Measurements from ENCODE around the gene RASEF. TPM values are rescaled to one million over a fixed set of nuclear protein-coding genes. Genes with fewer than 3 reads are reported as not detected.

The RASEF gene
- total RNA-seq, 3 donors from 2014 or later, result 0.05 TPM; not detected in 2

DNA sequence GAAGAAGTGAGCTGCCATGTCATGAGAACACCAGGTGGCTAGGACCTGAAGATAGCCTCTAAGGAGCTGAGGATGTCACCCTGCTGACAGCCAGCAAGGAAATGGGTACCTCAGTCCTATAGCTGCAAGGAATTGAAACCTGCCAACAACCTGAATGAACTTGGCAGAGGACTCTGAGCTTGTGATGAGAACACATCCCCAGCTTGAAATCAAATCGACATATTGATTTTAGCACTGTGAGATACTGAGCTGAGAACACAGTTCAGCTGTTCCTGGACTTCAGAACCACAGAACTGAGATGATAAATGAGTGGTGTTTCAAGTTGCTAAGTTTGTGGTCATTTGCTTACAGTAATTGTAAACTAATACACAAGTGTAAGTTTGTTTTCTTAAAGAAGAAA, 5.5 kb upstream of the RASEF start:
- ATAC-seq (no peak), DNase-seq (no peak)
- Mint-ChIP-seq H3K36me3 (ENCODE audit: insufficient read depth) (no peaks in the 10 kb centered on the region), H3K4me1 (ENCODE audit: low read depth) (no peaks in the 10 kb centered on the region), H3K4me3 (no peak overlapping the region), H3K27me3 (ENCODE audit: low read depth) (peaks cover 9% of the 10 kb centered on the region), H3K9me3 (no peaks in the 10 kb centered on the region)

DNA sequence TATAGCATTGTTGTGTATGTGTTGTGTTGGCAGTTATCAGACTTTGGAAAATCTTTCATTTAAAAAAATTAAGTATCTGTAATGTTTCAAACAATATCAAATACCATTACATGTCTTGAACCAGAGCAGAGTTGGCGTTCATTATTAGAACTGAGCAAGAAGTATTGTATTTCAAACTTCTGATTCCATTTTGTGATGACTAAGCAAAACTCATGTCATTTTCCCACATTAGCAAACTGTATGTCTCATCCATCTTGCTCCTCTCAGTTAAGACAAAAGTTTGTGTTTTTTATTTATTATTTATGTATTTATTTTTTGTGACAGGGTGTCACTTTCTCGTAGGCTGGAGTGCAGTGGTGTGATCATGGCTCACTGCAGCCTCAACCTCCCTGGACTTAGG, 4.6 kb upstream of the RASEF start:
- ATAC-seq, result no peak
- Mint-ChIP-seq H3K9me3 (no peaks in the 10 kb centered on the region), H3K4me3 (no peak overlapping the region), H3K36me3 (ENCODE audit: insufficient read depth) (no peaks in the 10 kb centered on the region), H3K4me1 (ENCODE audit: low read depth) (no peaks in the 10 kb centered on the region), H3K27me3 (ENCODE audit: low read depth) (peaks cover 11% of the 10 kb centered on the region)
- DNase-seq, result no peak

DNA sequence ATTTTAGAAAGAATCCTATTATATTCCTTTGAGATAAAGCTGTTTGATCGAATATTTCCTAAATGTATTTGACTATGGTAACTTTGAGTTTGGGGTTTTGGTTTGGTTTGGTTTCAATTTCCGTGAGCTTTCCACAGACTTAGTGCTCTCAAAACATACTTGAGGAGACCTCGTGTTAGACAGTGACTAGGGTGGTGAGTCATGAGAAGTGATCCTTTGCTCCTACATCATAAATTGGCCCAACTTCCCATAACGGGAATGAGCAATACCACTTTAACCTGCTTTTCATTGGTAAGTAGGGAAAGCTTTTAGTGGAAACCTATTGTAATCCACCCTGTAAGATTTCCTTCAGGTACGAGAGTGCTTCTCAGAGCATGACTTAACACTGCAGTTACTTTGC, 3.8 kb upstream of the RASEF start:
- ATAC-seq (no peak), DNase-seq (no peak)
- Mint-ChIP-seq H3K4me3 (no peak overlapping the region), H3K36me3 (ENCODE audit: insufficient read depth) (no peaks in the 10 kb centered on the region), H3K27me3 (ENCODE audit: low read depth) (peaks cover 15% of the 10 kb centered on the region), H3K4me1 (ENCODE audit: low read depth) (no peaks in the 10 kb centered on the region), H3K9me3 (no peaks in the 10 kb centered on the region)

DNA sequence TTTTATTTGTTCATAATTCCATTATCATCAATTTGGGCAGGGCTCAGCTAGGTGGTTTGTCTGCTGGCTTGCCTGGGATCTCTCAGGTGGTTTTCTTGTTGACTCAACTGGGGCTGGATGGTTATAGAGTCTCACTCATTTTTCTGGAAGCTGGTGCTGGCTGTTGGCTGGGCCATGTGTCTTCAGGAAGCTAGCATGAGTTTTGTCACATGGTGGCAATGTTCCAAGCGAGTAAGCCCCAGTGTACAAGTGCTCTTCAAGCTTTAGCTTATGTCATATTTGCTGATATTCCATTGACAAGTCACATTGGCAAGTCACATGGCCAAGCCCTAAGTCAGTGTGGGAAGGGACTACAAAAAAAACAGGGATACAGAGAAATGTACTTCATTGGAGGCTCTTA, 2.3 kb upstream of the RASEF start:
- H3K36me3 Mint-ChIP-seq (ENCODE audit: insufficient read depth), result no peaks in the 10 kb centered on the region
- H3K4me1 Mint-ChIP-seq (ENCODE audit: low read depth), result no peaks in the 10 kb centered on the region
- no peaks in the 10 kb centered on the region for H3K9me3 Mint-ChIP-seq
- DNase-seq (no peak), ATAC-seq (no peak)
- no peak overlapping the region for H3K4me3 Mint-ChIP-seq
- peaks cover 30% of the 10 kb centered on the region for H3K27me3 Mint-ChIP-seq (ENCODE audit: low read depth)

DNA sequence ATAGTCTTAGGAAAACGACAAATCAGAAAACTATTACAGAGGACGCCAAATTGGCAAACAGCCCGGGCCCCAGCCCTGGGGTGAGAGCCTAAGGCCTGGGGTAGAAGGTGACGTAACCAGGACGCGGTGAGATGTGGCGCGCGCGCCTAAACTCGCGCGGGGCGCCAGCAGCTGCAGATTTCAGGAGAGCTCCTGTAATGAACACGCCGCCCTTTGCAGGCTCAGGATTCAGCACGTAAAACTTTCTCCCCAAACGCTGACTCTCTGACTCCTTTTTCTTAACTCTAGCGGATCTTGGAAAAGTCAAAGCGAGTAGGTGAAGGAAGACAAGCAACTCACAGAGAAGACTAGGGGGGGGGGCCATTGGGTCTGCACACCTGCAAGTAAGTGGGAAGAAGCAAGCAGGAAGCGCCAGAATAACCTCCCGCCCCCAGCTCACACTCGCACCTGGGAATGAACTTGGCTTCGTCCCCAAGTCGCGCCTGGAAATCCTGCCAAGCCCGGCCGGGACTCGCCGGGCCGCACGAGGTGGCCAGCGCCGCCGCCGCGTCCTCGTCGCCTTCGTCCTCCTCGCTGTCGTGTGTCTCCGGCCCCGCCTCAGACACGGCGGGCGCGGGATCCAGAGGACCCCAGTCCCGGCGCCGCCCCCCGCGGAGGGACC, 822 bp downstream of the RASEF start:
- DNase-seq (no peak), ATAC-seq (no peak)
- no peaks in the 10 kb centered on the region for H3K9me3 Mint-ChIP-seq
- H3K36me3 Mint-ChIP-seq (ENCODE audit: insufficient read depth), result no peaks in the 10 kb centered on the region
- H3K27me3 Mint-ChIP-seq (ENCODE audit: low read depth), result peaks cover 35% of the 10 kb centered on the region
- H3K4me3 Mint-ChIP-seq, result no peak overlapping the region
- no peaks in the 10 kb centered on the region for H3K4me1 Mint-ChIP-seq (ENCODE audit: low read depth)

DNA sequence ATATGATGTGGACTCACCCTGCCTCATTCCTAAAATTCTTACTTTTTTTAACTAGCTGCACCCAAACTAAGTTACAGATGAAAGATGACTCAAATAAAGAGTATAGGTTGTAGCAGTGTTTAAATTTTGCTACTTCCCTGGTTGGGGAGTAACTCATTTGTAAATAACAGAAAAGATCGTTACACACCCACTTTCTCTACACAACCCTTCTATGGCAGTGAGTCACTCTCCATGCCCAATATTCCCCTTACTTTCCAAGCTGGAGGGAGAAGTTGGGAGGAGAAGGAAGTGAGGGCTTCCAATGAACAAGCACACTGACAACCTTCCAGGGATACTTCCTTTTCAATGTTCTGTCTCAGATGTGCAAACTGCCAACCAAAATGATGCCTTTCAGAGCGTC, 1.9 kb downstream of the RASEF start:
- ATAC-seq (no peak), DNase-seq (no peak)
- H3K4me1 Mint-ChIP-seq (ENCODE audit: low read depth), result no peaks in the 10 kb centered on the region
- H3K4me3 Mint-ChIP-seq, result no peak overlapping the region
- H3K27me3 Mint-ChIP-seq (ENCODE audit: low read depth), result peaks cover 35% of the 10 kb centered on the region
- H3K9me3 Mint-ChIP-seq, result no peaks in the 10 kb centered on the region
- no peaks in the 10 kb centered on the region for H3K36me3 Mint-ChIP-seq (ENCODE audit: insufficient read depth)

DNA sequence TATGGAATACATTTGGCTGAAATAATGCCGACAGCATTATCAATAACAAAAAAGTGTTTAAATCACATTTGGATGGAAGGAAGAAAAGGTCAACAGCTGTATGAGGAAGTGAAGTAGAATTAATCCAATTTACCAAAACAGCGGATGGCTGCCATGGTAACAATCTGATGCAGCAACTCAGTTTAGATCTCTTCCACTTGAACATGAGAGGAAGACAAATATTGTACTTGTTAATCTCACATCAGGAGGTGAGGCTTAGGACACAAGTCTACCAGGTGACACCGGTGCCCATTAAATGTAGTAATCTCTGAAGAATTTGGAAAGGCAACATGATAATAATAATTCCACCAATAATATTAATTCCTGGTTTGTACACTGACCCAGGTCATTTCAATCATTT, 2.4 kb downstream of the RASEF start:
- Mint-ChIP-seq H3K36me3 (ENCODE audit: insufficient read depth) (no peaks in the 10 kb centered on the region), H3K9me3 (peaks cover 3% of the 10 kb centered on the region), H3K27me3 (ENCODE audit: low read depth) (peaks cover 35% of the 10 kb centered on the region), H3K4me3 (no peak overlapping the region), H3K4me1 (ENCODE audit: low read depth) (no peaks in the 10 kb centered on the region)
- ATAC-seq (no peak), DNase-seq (no peak)

DNA sequence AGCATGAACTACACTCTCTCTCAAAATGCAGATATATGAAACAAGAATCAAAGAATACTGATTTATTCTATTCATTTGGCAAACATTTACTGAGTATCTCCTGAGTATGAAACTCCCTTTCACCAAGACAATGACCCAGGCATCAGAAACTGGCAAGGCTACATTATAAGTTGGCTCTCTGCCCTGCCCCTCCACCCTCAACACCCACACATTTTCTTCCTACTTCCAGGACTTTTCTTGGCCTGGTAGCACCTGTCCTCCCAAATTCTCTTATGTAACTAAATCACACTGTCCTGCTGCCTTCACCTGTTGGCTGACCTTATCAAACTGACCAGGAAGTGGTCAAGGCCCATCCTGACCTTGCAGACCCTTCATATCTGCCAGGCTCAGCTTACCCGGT, 3.5 kb downstream of the RASEF start:
- Mint-ChIP-seq H3K4me1 (ENCODE audit: low read depth) (no peaks in the 10 kb centered on the region), H3K36me3 (ENCODE audit: insufficient read depth) (no peaks in the 10 kb centered on the region), H3K4me3 (no peak overlapping the region), H3K9me3 (peaks cover 6% of the 10 kb centered on the region), H3K27me3 (ENCODE audit: low read depth) (peaks cover 35% of the 10 kb centered on the region)
- no peak for DNase-seq
- ATAC-seq, result no peak

DNA sequence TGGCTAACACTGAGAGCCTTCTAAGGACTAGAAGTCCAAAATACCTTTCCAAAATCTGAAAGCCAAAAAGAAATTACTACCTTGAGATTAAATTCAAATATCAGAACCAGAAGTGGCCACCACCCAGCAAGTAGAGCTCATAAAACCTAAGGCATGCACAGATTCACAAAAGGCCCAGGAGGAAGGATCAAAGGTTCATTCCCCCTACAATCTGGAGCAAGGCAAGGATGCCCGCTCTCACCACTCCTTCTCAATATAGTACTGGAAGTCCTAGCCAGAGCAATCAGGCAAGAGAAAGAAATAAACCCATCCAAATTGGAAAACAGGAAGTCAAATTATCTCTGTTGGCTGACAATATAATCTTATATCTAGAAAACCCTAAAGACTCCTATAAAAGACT, 6.0 kb downstream of the RASEF start:
- Mint-ChIP-seq H3K9me3 (peaks cover 6% of the 10 kb centered on the region), H3K27me3 (ENCODE audit: low read depth) (peaks cover 21% of the 10 kb centered on the region), H3K4me3 (no peak overlapping the region), H3K4me1 (ENCODE audit: low read depth) (no peaks in the 10 kb centered on the region), H3K36me3 (ENCODE audit: insufficient read depth) (no peaks in the 10 kb centered on the region)
- DNase-seq, result no peak
- ATAC-seq, result no peak

DNA sequence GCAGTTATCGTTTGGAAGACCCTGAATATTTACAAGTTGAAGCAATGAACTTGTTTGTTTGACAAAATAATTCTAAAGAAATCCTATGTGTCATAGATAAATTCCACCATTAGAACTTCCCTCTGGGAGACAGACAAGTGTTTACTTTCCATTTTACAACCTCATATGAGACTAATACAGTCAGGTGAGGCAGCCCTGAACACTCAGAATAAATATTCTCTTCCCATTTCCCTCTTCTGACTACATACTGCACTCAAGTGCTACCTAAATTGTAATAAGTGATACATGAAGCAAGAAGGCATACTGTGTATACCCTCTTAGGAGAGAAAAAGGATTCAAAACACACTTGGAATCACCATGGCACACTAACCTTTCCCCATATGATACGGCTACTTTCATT, 6.8 kb downstream of the RASEF start:
- Mint-ChIP-seq H3K27me3 (ENCODE audit: low read depth) (peaks cover 14% of the 10 kb centered on the region), H3K36me3 (ENCODE audit: insufficient read depth) (no peaks in the 10 kb centered on the region), H3K4me1 (ENCODE audit: low read depth) (no peaks in the 10 kb centered on the region), H3K9me3 (peaks cover 6% of the 10 kb centered on the region), H3K4me3 (no peak overlapping the region)
- ATAC-seq, result no peak
- DNase-seq, result no peak

DNA sequence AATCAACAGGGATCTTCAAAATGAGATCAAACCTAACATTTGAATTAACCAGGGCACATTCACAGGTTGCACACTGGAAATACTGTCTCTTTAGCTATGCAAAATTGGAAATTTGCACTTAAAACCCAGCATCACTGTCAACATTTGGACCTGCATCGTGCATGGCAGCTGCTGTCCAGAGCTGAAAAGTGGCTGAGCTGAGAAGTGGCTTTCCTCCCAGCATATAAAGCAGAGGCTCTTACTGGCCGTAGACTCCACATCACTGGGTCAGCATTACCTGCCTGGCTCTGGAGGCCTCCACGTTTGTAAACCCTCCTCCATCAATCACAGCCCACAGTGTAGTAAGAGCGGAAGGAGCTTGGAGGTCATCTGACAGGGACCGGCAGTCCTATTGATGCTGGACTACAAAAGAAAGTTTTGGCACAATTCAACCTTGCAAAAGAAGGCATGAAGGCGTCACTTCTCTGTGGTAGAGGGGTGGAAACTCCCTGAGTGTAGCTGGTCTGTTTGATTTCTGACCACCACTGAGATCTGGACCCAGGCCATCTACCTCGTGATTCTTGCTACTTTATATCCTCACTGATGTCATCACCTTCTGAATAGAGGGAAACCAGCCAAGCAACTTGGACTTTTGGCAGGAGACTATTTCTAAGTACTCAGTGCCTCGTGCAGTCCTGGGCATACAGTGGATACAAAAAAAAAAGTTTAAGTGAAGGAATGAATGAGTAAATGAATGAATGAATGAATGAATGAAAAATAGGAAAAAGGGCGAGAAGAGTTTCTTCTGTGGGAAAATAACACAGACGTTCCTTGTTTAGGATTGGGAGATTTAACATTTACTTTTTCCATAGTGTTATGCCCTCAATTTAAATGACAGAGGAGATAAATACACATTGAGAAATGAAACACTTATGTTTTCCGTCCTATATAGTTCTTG, 14.8 kb downstream of the RASEF start:
- no peaks in the 10 kb centered on the region for H3K36me3 Mint-ChIP-seq (ENCODE audit: insufficient read depth)

DNA sequence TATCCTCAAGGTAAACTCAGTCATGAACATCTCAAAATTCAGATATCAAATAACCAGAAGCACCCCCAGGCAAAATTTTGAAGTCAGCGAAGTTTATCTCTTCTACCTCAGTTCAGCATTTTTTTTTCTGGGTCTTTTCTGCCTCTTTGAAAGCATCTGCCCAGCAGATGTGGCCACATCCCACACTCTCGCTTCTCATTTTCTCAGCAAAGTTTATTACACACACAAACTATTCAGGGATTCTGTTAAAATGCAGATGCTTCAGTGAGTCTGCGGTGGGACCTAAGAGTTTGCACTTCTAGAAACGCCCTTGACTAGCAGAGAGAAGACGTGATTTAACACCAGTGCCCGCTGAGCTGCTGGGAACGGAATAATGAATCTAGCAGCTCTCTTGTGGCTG, 19.3 kb downstream of the RASEF start:
- Mint-ChIP-seq H3K9me3 (peaks cover 3% of the 10 kb centered on the region), H3K27me3 (ENCODE audit: low read depth) (no peaks in the 10 kb centered on the region), H3K36me3 (ENCODE audit: insufficient read depth) (no peaks in the 10 kb centered on the region), H3K4me3 (no peak overlapping the region), H3K4me1 (ENCODE audit: low read depth) (no peaks in the 10 kb centered on the region)
- DNase-seq (no peak), ATAC-seq (no peak)

More for the DNA sequence above, 14.8 kb downstream of the RASEF start:
- DNase-seq (no peak), ATAC-seq (no peak)
- H3K27me3 Mint-ChIP-seq (ENCODE audit: low read depth), result no peaks in the 10 kb centered on the region
- no peak overlapping the region for H3K4me3 Mint-ChIP-seq
- H3K9me3 Mint-ChIP-seq, result peaks cover 3% of the 10 kb centered on the region
- no peaks in the 10 kb centered on the region for H3K4me1 Mint-ChIP-seq (ENCODE audit: low read depth)

DNA sequence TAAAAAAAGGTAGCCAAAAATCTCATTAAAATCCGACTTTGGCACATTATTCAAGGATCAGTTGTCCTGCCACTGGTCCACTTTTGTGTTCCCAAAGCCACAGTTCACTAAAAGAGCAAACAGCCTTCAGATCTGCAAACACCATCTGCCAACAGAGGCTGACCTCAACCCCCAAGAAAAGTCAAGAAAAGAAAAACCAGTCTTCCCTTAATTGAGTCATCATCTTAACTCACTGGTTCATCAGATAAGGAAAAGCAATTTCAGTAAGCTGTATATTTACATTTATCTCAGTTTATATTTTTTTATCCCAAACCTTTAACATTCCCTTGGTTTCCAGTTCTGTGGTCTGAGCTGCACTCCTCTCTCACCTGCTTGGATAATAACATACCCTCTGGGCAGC, 21.2 kb downstream of the RASEF start:
- Mint-ChIP-seq H3K36me3 (ENCODE audit: insufficient read depth) (no peaks in the 10 kb centered on the region), H3K4me1 (ENCODE audit: low read depth) (no peaks in the 10 kb centered on the region)
- ATAC-seq, result no peak

DNA sequence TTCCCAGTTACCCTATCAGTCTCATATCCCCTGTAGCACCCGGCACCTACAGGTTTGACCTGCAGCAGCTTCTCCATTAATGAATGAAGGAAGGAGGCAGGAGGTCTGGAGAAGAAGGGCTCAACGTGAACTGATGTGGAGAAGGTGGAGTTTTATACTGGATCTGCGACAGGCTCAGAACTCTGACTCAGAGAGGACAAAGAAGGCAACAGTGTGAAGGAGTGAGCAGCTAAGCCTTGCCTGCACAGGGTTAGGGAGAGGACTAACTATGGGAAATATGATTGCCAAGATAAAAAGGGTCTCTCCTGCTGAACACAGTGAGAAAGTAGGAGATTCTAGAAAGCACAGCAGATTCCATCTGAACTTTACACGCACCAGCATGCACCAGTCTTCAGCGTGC, 23.6 kb downstream of the RASEF start:
- Mint-ChIP-seq H3K27me3 (ENCODE audit: low read depth) (no peaks in the 10 kb centered on the region), H3K9me3 (no peaks in the 10 kb centered on the region), H3K4me3 (no peak overlapping the region), H3K36me3 (ENCODE audit: insufficient read depth) (no peaks in the 10 kb centered on the region), H3K4me1 (ENCODE audit: low read depth) (no peaks in the 10 kb centered on the region)
- no peak for DNase-seq
- ATAC-seq, result no peak

More for the DNA sequence above, 21.2 kb downstream of the RASEF start:
- DNase-seq, result no peak
- H3K27me3 Mint-ChIP-seq (ENCODE audit: low read depth), result no peaks in the 10 kb centered on the region
- peaks cover 3% of the 10 kb centered on the region for H3K9me3 Mint-ChIP-seq
- H3K4me3 Mint-ChIP-seq, result no peak overlapping the region

DNA sequence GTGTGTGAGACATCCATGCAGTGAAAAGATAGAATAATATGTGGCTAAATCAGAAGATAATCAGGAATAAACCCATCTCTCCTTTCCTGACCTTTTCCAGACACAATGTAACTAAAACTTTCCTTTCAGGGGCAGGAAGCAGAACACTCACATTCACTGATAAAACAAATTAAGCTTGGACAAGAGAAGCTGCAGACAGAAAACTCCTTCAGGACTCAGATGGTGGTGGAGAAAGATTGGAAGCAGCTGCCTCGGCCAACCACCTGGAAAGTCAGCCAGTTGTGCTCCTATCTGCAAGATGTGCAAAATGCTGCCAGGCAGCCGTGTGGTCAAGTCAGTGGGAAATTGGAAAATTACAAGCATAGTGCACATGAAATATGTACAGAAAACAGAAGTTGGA, 26.9 kb downstream of the RASEF start:
- H3K9me3 Mint-ChIP-seq, result no peaks in the 10 kb centered on the region
- ATAC-seq (no peak), DNase-seq (no peak)
- H3K4me3 Mint-ChIP-seq, result no peak overlapping the region
- H3K36me3 Mint-ChIP-seq (ENCODE audit: insufficient read depth), result no peaks in the 10 kb centered on the region
- H3K4me1 Mint-ChIP-seq (ENCODE audit: low read depth), result no peaks in the 10 kb centered on the region
- H3K27me3 Mint-ChIP-seq (ENCODE audit: low read depth), result no peaks in the 10 kb centered on the region
